CD14-positive monocyte (primary cell): ENCODE results near the gene TNIK. TPM values are rescaled to one million over a fixed set of nuclear protein-coding genes. Genes with fewer than 3 reads are reported as not detected.

ENCODE experiments used
- DNase-seq, 3 donors: peaks; one replicate each; pipeline ENCODE4 v3.0.0-alpha.2; 2011 to 2022
- H2AFZ ChIP-seq: 2 replicates; pipeline ENCODE4 v1.6.0; 2012; ENCODE audit warnings: mild to moderate bottlenecking, low read depth, low read length, inconsistent platforms; ENCODE audit not compliant: insufficient read depth, poor library complexity, severe bottlenecking
- H3K27ac ChIP-seq, 2 donors: 1 replicate in 1 of 2; 2 replicates in 1 of 2; pipeline ENCODE4 v1.5.1; 2012 to 2013; ENCODE audit warnings: low read length in 2 of 2, control low read depth in 1 of 2, inconsistent platforms in 1 of 2, low read depth in 1 of 2, mild to moderate bottlenecking in 1 of 2
- H3K27me3 ChIP-seq, 2 donors: one replicate each; pipeline versions ENCODE4 v1.6.0 to v1.6.1; 2011 to 2013; ENCODE audit warnings: low read length in 2 of 2; ENCODE audit not compliant: control insufficient read depth in 2 of 2, insufficient read depth in 2 of 2
- H3K36me3 ChIP-seq, 2 donors: replicated peaks in 1 of 2; 1 replicate in 1 of 2; 2 replicates in 1 of 2; pipeline versions ENCODE4 v1.5.1 to v1.6.1; 2012 to 2013; ENCODE audit warnings: low read length in 2 of 2, control low read depth in 1 of 2, inconsistent platforms in 1 of 2, mild to moderate bottlenecking in 1 of 2; ENCODE audit not compliant: insufficient read depth in 2 of 2, control insufficient read depth in 1 of 2
- H3K4me1 ChIP-seq, 2 donors: 1 replicate in 1 of 2; 2 replicates in 1 of 2; pipeline versions ENCODE4 v1.5.1 to v1.6.1; 2012 to 2013; ENCODE audit warnings: low read length in 2 of 2, control low read depth in 1 of 2, inconsistent platforms in 1 of 2, mild to moderate bottlenecking in 1 of 2, moderate library complexity in 1 of 2; ENCODE audit not compliant: insufficient read depth in 2 of 2, control insufficient read depth in 1 of 2
- H3K4me2 ChIP-seq: replicated peaks from 2 replicates; pipeline ENCODE3; 2012; ENCODE audit warnings: low read length, moderate library complexity, mild to moderate bottlenecking; ENCODE audit not compliant: poor library complexity, severe bottlenecking; ENCODE audit errors: extremely low read depth
- H3K4me3 ChIP-seq, 3 experiments: fragments of 200-600 bp in 1 of 3; sonication (generic) in 1 of 3; replicated peaks in 1 of 3; 1 replicate in 2 of 3; 2 replicates in 1 of 3; pipeline ENCODE4 v1.5.1; 2011 to 2013; ENCODE audit warnings: low read length in 3 of 3, mild to moderate bottlenecking in 3 of 3, control low read depth in 2 of 3, low read depth in 2 of 3, inconsistent platforms in 1 of 3, moderate library complexity in 1 of 3
- H3K79me2 ChIP-seq: 2 replicates; pipeline ENCODE4 v1.6.0; 2012; ENCODE audit warnings: mild to moderate bottlenecking, control low read depth, inconsistent platforms, low read length, moderate library complexity; ENCODE audit not compliant: insufficient read depth
- H3K9ac ChIP-seq: 2 replicates; pipeline ENCODE4 v1.6.0; 2017; ENCODE audit warnings: low read length, mild to moderate bottlenecking; ENCODE audit not compliant: insufficient read depth, poor library complexity, severe bottlenecking
- H3K9me3 ChIP-seq, 2 donors: replicated peaks in 1 of 2; 1 replicate in 1 of 2; 2 replicates in 1 of 2; pipeline versions ENCODE4 v1.5.1 to v1.6.1; 2012 to 2013; ENCODE audit warnings: low read length in 2 of 2, control low read depth in 1 of 2; ENCODE audit not compliant: control insufficient read depth in 1 of 2, insufficient read depth in 1 of 2
- H4K20me1 ChIP-seq: 2 replicates; pipeline ENCODE4 v1.6.0; 2012; ENCODE audit warnings: mild to moderate bottlenecking, low read length, control low read depth, moderate library complexity; ENCODE audit not compliant: insufficient read depth
- H3K27ac Mint-ChIP-seq, 7 donors: one replicate each; pipeline ENCODE4 v1.8.0; 2020; ENCODE audit warnings: mild to moderate bottlenecking in 7 of 7, mixed read lengths in 7 of 7, moderate library complexity in 6 of 7, inconsistent platforms in 2 of 7
- H3K27me3 Mint-ChIP-seq, 3 donors: one replicate each; pipeline ENCODE4 v1.8.0; 2021 to 2022; ENCODE audit warnings: low read depth in 3 of 3, mild to moderate bottlenecking in 3 of 3, mixed read lengths in 3 of 3, moderate library complexity in 3 of 3, inconsistent platforms in 1 of 3
- H3K36me3 Mint-ChIP-seq, 2 donors: one replicate each; pipeline ENCODE4 v1.8.0; 2020; ENCODE audit warnings: mixed read lengths in 2 of 2, inconsistent platforms in 1 of 2, mild to moderate bottlenecking in 1 of 2
- H3K4me1 Mint-ChIP-seq: one replicate; pipeline ENCODE4 v1.8.0; 2020; ENCODE audit warnings: mild to moderate bottlenecking, mixed read lengths
- H3K4me3 Mint-ChIP-seq, 2 donors: one replicate each; pipeline ENCODE4 v1.8.0; 2020; ENCODE audit warnings: mild to moderate bottlenecking in 2 of 2, mixed read lengths in 2 of 2, moderate library complexity in 1 of 2
- H3K9me3 Mint-ChIP-seq, 7 donors: one replicate each; pipeline ENCODE4 v1.8.0; 2020 to 2022; ENCODE audit warnings: mixed read lengths in 7 of 7, mild to moderate bottlenecking in 6 of 7, moderate library complexity in 6 of 7, inconsistent platforms in 2 of 7
- CTCF ChIP-seq: fragments of 200-600 bp; IDR thresholded peaks from one replicate; pipeline ENCODE4 v1.8.0; 2022; ENCODE audit warnings: antibody characterized with exemption, mild to moderate bottlenecking
- WGBS: methylation state at CpG from one replicate; pipeline ENCODE4 v1.1.5; 2013; ENCODE audit warnings: missing lambda C conversion rate; ENCODE audit not compliant: insufficient coverage; 5-methylcytosine and 5-hydroxymethylcytosine counted together
- intact Hi-C, 2 donors: fragments of 100-400 bp; cut with micrococcal nuclease; formaldehyde crosslinking; loops; one replicate each; pipeline versions ENCODE4 v1.15.0 to v1.15.1; 2023
- polyA plus RNA-seq, 3 donors: library from polyadenylated mRNA; depleted of rRNA in 1 of 3; unstranded in 2 of 3; stranded (reverse) in 1 of 3; fragments of 300-500 nt in 2 of 3; fragments of >200 nt in 1 of 3; fragmentation: Illumina TruSeq in 2 of 3; gene quantifications; 1 replicate in 2 of 3; 2 replicates in 1 of 3; pipeline ENCODE4 v1.2.3, GENCODE V29; 2012 to 2021

Gene TNIK
- polyA plus RNA-seq, 3 donors = 0.36 to 1.8 (median 0.75) TPM

GRCh38 chr3:171505822-171506333 is 45.7 kb upstream of the TNIK start:
- no peak overlapping the region for H3K4me3 ChIP-seq
- H3K27me3 ChIP-seq = no peaks in the 10 kb centered on the region
- no peak for DNase-seq
- intact Hi-C loops = no loop called here
- no peak overlapping the region for H3K27ac Mint-ChIP-seq
- H3K9ac ChIP-seq = no peak overlapping the region
- H3K4me1 Mint-ChIP-seq = no peaks in the 10 kb centered on the region
- H3K4me1 ChIP-seq = no peaks in the 10 kb centered on the region
- no peak overlapping the region for H3K4me3 Mint-ChIP-seq
- H3K9me3 Mint-ChIP-seq = peaks cover 0 to 4% (median 2%) of the 10 kb centered on the region in 7 donors
- H3K36me3 ChIP-seq = no peaks in the 10 kb centered on the region
- TF ChIP-seq CTCF = no peak
- H3K4me2 ChIP-seq = no peak overlapping the region
- no peaks in the 10 kb centered on the region for H3K36me3 Mint-ChIP-seq
- no CpG with 5 or more reads among the region's 2 CpGs for WGBS
- peaks cover 0 to 5% (median 0%) of the 10 kb centered on the region in 3 donors for H3K27me3 Mint-ChIP-seq
- no peak overlapping the region for H2AFZ ChIP-seq
- H3K9me3 ChIP-seq = no peaks in the 10 kb centered on the region
- H3K79me2 ChIP-seq = no peaks in the 10 kb centered on the region
- H4K20me1 ChIP-seq = no peaks in the 10 kb centered on the region
- no peak overlapping the region for H3K27ac ChIP-seq

GRCh38 chr3:171504376-171504775 is 44.2 kb upstream of the TNIK start:
- Histone ChIP-seq H3K27ac (no peak overlapping the region), H3K36me3 (no peaks in the 10 kb centered on the region), H3K9ac (no peak overlapping the region), H2AFZ (no peak overlapping the region), H4K20me1 (no peaks in the 10 kb centered on the region), H3K4me2 (no peak overlapping the region), H3K27me3 (no peaks in the 10 kb centered on the region), H3K79me2 (no peaks in the 10 kb centered on the region), H3K4me3 (no peak overlapping the region), H3K9me3 (no peaks in the 10 kb centered on the region), H3K4me1 (no peaks in the 10 kb centered on the region)
- no CpG with 5 or more reads among the region's 2 CpGs for WGBS
- intact Hi-C loops = no loop called here
- H3K36me3 Mint-ChIP-seq = no peaks in the 10 kb centered on the region
- H3K4me3 Mint-ChIP-seq = no peak overlapping the region
- peaks cover 0 to 5% (median 0%) of the 10 kb centered on the region in 3 donors for H3K27me3 Mint-ChIP-seq
- peaks cover 0 to 4% (median 1%) of the 10 kb centered on the region in 7 donors for H3K9me3 Mint-ChIP-seq
- TF ChIP-seq CTCF = no peak
- DNase-seq = no peak
- no peaks in the 10 kb centered on the region for H3K4me1 Mint-ChIP-seq
- H3K27ac Mint-ChIP-seq = no peak overlapping the region
